Left lung (tissue), 10 donors: ENCODE measurements around the gene ZNF609. TPM values are rescaled to one million over a fixed set of nuclear protein-coding genes. Genes with fewer than 3 reads are reported as not detected.

Experiments
- ATAC-seq: fragments of 200-7000 bp; cut with Tn5 transposase; one replicate; pipeline ENCODE4 v1.9.1; 2020; ENCODE audit warnings: moderate library complexity
- DNase-seq, 4 donors: peaks; one replicate each; pipeline ENCODE4 v3.0.0-alpha.2; 2013 to 2020
- H3K27ac ChIP-seq, 2 donors: fragments of 200-600 bp; sonication (generic) in 1 of 2; one replicate each; pipeline versions ENCODE4 v1.5.0 to v1.8.0; 2020 to 2021
- H3K27me3 ChIP-seq, 2 donors: fragments of 200-600 bp; sonication (generic) in 1 of 2; one replicate each; pipeline versions ENCODE4 v1.5.0 to v1.8.0; 2020 to 2021
- H3K36me3 ChIP-seq, 2 donors: fragments of 200-600 bp; sonication (generic) in 1 of 2; one replicate each; pipeline versions ENCODE4 v1.5.0 to v1.8.0; 2020 to 2021
- H3K4me1 ChIP-seq, 2 donors: fragments of 200-600 bp; one replicate each; pipeline ENCODE4 v1.8.0; 2021
- H3K4me3 ChIP-seq, 2 donors: fragments of 200-600 bp; sonication (generic) in 1 of 2; one replicate each; pipeline versions ENCODE4 v1.5.0 to v1.8.0; 2020 to 2021; ENCODE audit warnings: mild to moderate bottlenecking in 1 of 2
- H3K9me3 ChIP-seq, 2 donors: fragments of 200-600 bp; sonication (generic) in 1 of 2; one replicate each; pipeline versions ENCODE4 v1.5.0 to v1.8.0; 2020 to 2021
- CTCF ChIP-seq, 2 donors: fragments of 200-600 bp; sonication (generic) in 1 of 2; IDR thresholded peaks; one replicate each; pipeline versions ENCODE4 v1.5.0 to v1.8.0; 2021; ENCODE audit warnings: antibody characterized with exemption in 2 of 2
- intact Hi-C, 2 donors: fragments of 100-400 bp; cut with DNase I; formaldehyde crosslinking; loops; one replicate each; pipeline versions ENCODE4 v1.11.2 to v1.14.2; 2022
- polyA plus RNA-seq, 6 donors: library from polyadenylated mRNA; unstranded; fragments of 120-200 nt; gene quantifications; one replicate each; pipeline ENCODE4 v1.2.1, GENCODE V29; 2013; ENCODE audit not compliant: insufficient read length in 6 of 6
- total RNA-seq, 2 donors: library from RNA; stranded (reverse); fragmentation: NEBNext Ultra II Directional; extraction: Animal tissue kit (Norgen Biotek cat#: 25700); gene quantifications; one replicate each; pipeline ENCODE4 v1.2.1, GENCODE V29; 2021
- donor health status: DM: no; HTN: yes; CAD: no.
- donor health status: DM: no; HTN: no; CAD: no.

The ZNF609 gene
- total and polyA plus RNA-seq, 8 donors, result 31.9 to 37.4 (median 36.7) TPM

- Histone ChIP-seq H3K36me3 (no peaks in the 10 kb centered on the region), H3K9me3 (no peaks in the 10 kb centered on the region), H3K4me1 (no peaks in the 10 kb centered on the region), H3K27ac (no peak overlapping the region), H3K4me3 (no peak overlapping the region), H3K27me3 (no peaks in the 10 kb centered on the region)
- no peak for TF ChIP-seq CTCF (IDR thresholded peaks at IDR 0.05)
- intact Hi-C loops, result no loop called here
- ATAC-seq (no peak), DNase-seq (no peak)
Measured at GRCh38 chr15:64542091-64542490, 81.7 kb downstream of the ZNF609 start.

GRCh38 chr15:64544450-64544849 lies 84.1 kb downstream of the ZNF609 start:
- no peaks in the 10 kb centered on the region for H3K36me3 ChIP-seq
- intact Hi-C loops, result no loop called here

GRCh38 chr15:64547275-64547674 lies 86.9 kb downstream of the ZNF609 start:
- H3K36me3 ChIP-seq, result no peaks in the 10 kb centered on the region
- DNase-seq (no peak), ATAC-seq (no peak)
- H3K4me1 ChIP-seq, result peaks cover 0 to 9% of the 10 kb centered on the region in 2 donors
- H3K27ac ChIP-seq, result no peak overlapping the region
- TF ChIP-seq CTCF (IDR thresholded peaks at IDR 0.05), result no peak
- H3K9me3 ChIP-seq, result no peaks in the 10 kb centered on the region
- H3K27me3 ChIP-seq, result no peaks in the 10 kb centered on the region
- H3K4me3 ChIP-seq, result no peak overlapping the region
- intact Hi-C loops, result no loop called here

More at GRCh38 chr15:64544450-64544849, 84.1 kb downstream of the ZNF609 start:
- Histone ChIP-seq H3K27me3 (no peaks in the 10 kb centered on the region), H3K9me3 (no peaks in the 10 kb centered on the region), H3K4me3 (no peak overlapping the region), H3K27ac (no peak overlapping the region), H3K4me1 (no peaks in the 10 kb centered on the region)
- ATAC-seq (no peak), DNase-seq (no peak)
- no peak for TF ChIP-seq CTCF (IDR thresholded peaks at IDR 0.05)

GRCh38 chr15:64548235-64548634 lies 87.9 kb downstream of the ZNF609 start:
- Histone ChIP-seq H3K4me1 (peaks cover 0 to 9% of the 10 kb centered on the region in 2 donors), H3K27me3 (no peaks in the 10 kb centered on the region), H3K9me3 (no peaks in the 10 kb centered on the region), H3K36me3 (no peaks in the 10 kb centered on the region), H3K27ac (no peak overlapping the region), H3K4me3 (no peak overlapping the region)
- no peak for TF ChIP-seq CTCF (IDR thresholded peaks at IDR 0.05)
- DNase-seq (no peak), ATAC-seq (no peak)
- intact Hi-C loops, result no loop called here

- no peak overlapping the region for H3K4me3 ChIP-seq
Measured at GRCh38 chr15:64549860-64550259, 89.5 kb downstream of the ZNF609 start.

More at GRCh38 chr15:64549860-64550259, 89.5 kb downstream of the ZNF609 start:
- intact Hi-C loops, result no loop called here
- TF ChIP-seq CTCF (IDR thresholded peaks at IDR 0.05), result no peak
- ATAC-seq, result no peak
- no peaks in the 10 kb centered on the region for H3K9me3 ChIP-seq
- no peaks in the 10 kb centered on the region for H3K27me3 ChIP-seq
- no peak overlapping the region for H3K27ac ChIP-seq
- no peak for DNase-seq
- no peaks in the 10 kb centered on the region for H3K36me3 ChIP-seq
- peaks cover 0 to 9% of the 10 kb centered on the region in 2 donors for H3K4me1 ChIP-seq
